GM04503 (cell line): ENCODE results near the gene MAGEB18.

ENCODE experiments used
- DNase-seq: peaks from one replicate; pipeline ENCODE4 v3.0.0-alpha.2; 2012; ENCODE audit warnings: low read depth

Gene MAGEB18

DNA sequence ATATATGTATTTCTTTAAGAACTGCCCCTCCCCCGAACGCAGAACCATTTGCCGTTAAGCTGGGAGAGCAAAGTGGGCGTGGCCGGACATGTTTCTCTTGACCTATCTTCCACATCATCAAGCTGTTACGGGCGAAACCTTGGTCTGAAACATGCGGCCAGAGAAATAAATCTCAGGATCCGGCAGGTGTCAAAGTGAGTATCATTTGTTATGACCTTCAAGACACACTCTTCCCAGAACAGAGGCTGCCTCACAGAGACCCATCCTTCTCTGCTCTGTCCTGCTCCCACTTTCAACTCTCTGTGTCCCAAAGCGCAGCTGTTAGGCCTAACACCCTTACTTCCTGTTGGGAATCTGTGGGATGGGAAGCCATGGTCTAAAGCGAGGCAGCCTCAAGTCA is at the start of gene MAGEB18:
TSS of gene MAGEB18 (plus strand) at position 70 of the 400 bp plus-strand sequence. CDS start 643 bp downstream, outside the sequence.
- DNase-seq: no peak

DNA sequence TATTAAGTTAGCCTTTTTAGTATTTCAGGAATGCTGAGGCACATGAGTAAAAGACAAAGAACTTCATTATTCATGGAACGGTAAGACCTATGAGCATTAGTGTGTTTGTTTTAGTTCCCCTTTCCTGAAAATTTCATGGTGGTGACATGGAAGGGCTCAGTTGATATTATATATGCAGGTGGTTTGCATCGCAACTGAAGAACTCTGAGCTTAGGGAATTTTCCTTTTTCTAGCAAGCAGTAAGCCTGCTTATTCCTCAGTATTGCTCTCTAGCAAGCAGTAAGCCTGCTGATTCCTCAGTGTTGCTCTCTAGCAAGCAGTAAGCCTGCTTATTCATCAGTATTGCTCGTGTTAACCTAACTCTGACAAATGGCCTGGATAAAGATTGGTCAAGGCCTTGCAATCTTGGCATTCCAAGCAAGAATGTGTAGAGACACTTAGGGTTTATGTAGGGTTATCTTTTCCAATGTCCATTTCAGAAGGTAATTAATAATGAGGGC is 37.7 kb upstream of the MAGEB18 start:
- DNase-seq: no peak

DNA sequence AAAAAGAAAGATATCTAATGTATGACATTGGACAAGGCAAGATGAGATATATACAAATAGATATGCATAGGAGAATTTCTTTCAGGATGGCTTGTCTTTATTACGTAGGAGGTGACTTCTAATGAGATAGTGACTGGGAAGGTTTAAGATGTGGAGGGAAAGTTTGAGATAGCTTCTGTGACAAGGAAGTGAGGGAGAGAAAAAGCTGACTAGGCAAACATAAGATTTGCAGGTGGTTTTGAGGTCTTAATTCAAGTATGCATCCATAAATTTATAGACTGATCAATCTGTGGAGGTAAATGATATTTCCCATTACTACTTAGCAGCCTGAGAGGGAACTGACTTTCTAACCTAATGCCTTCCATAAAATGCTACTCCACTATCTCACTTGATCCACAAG is 29.0 kb upstream of the MAGEB18 start:
- no peak for DNase-seq

DNA sequence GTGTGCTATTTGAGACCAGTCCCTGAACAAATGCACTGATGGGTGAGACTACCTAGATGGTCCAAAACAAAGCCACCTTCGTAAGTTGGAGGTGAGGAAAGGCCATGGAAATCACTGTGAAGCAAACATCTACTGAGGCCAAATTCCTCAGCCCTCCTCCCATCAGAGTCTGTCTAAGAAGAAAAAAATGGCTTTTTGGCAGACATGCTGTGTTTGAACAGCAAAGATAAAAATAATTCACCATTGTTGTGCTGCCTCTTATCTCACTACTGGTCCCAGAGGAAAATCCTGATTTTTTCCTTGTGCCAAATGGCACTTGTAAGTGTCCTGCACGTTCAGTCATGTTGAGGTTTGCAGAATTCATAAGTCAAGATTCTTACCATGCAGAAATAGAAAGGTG is 7.9 kb downstream of the MAGEB18 start:
- no peak for DNase-seq

GRCh38 chrX:26160301-26160700 is 22.2 kb downstream of the MAGEB18 start, which contains the start of gene MAGEB6B:
TSS of gene MAGEB6B (plus strand) at chrX:26160601. CDS start at chrX:26160601, 0 bp downstream.
- no peak for DNase-seq
